IPS DF 6.9 (cell line): Measurements from ENCODE around the gene TRMT61B.

ENCODE experiments used
- DNase-seq: peaks from one replicate; pipeline ENCODE4 v3.0.0-alpha.2; 2013; ENCODE audit warnings: low read depth, low spot score
- H3K27ac ChIP-seq: one replicate; pipeline ENCODE4 v1.5.1; 2013; ENCODE audit warnings: low read length, control low read depth
- H3K27me3 ChIP-seq: 2 replicates; pipeline ENCODE4 v1.6.1; 2013; ENCODE audit warnings: mild to moderate bottlenecking, low read length; ENCODE audit not compliant: control insufficient read depth, insufficient read depth
- H3K36me3 ChIP-seq: 2 replicates; pipeline ENCODE4 v1.6.1; 2013; ENCODE audit warnings: low read length; ENCODE audit not compliant: control insufficient read depth, insufficient read depth
- H3K4me1 ChIP-seq: 2 replicates; pipeline ENCODE4 v1.6.1; 2013; ENCODE audit warnings: low read length; ENCODE audit not compliant: control insufficient read depth, insufficient read depth
- H3K4me3 ChIP-seq: 2 replicates; pipeline ENCODE4 v1.5.1; 2013; ENCODE audit warnings: mild to moderate bottlenecking, low read length
- H3K9me3 ChIP-seq: 2 replicates; pipeline ENCODE4 v1.6.1; 2013; ENCODE audit warnings: low read length, inconsistent platforms; ENCODE audit not compliant: control insufficient read depth, insufficient read depth
- WGBS: extraction: QIAGEN DNeasy Blood & Tissue Kit; methylation state at CpG from one replicate; pipeline ENCODE4 v1.1.7; 2013; ENCODE audit warnings: mixed read lengths, missing lambda C conversion rate; ENCODE audit not compliant: insufficient read length, insufficient coverage; 5-methylcytosine and 5-hydroxymethylcytosine counted together

TRMT61B gene

GRCh38 chr2:28870146-28870891, at the start of gene TRMT61B:
TSS of gene TRMT61B (minus strand) at chr2:28870309. CDS start at chr2:28870277, 32 bp downstream.
- Histone ChIP-seq H3K4me1 (no peaks in the 10 kb centered on the region), H3K27ac (no peak within 1 kb of the TSS), H3K27me3 (no peaks in the 10 kb centered on the region), H3K9me3 (no peaks in the 10 kb centered on the region), H3K4me3 (peak within 1 kb of the TSS; percentile 77), H3K36me3 (no peaks in the 10 kb centered on the region)
- WGBS: no CpG with 5 or more reads among the region's 57 CpGs
- peak; percentile 90 for DNase-seq

- no CpG with 5 or more reads among the region's 1 CpG for WGBS
These were observed 45.8 kb upstream of the TRMT61B start for GRCh38 chr2:28915939-28916338.

GRCh38 chr2:28909655-28910353, 39.7 kb upstream of the TRMT61B start:
- Histone ChIP-seq H3K4me3 (no peak overlapping the region), H3K4me1 (no peaks in the 10 kb centered on the region), H3K27me3 (no peaks in the 10 kb centered on the region), H3K9me3 (no peaks in the 10 kb centered on the region), H3K36me3 (peaks cover 24% of the 10 kb centered on the region; the same call in 1 of the 2 replicates), H3K27ac (no peak overlapping the region)
- no peak for DNase-seq
- 100% methylated on average over 2 of the region's 6 CpGs for WGBS

More at GRCh38 chr2:28915939-28916338, 45.8 kb upstream of the TRMT61B start:
- Histone ChIP-seq H3K9me3 (no peaks in the 10 kb centered on the region), H3K27me3 (no peaks in the 10 kb centered on the region), H3K36me3 (peaks cover 3% of the 10 kb centered on the region; the same call in 1 of the 2 replicates), H3K4me3 (no peak overlapping the region), H3K4me1 (no peaks in the 10 kb centered on the region), H3K27ac (no peak overlapping the region)
- no peak for DNase-seq

- H3K4me1 ChIP-seq: no peaks in the 10 kb centered on the region
- no peak overlapping the region for H3K27ac ChIP-seq
- H3K27me3 ChIP-seq: no peaks in the 10 kb centered on the region
- H3K36me3 ChIP-seq: peaks cover 24% of the 10 kb centered on the region; the same call in 1 of the 2 replicates
- DNase-seq: no peak
- no CpG with 5 or more reads among the region's 1 CpG for WGBS
- no peaks in the 10 kb centered on the region for H3K9me3 ChIP-seq
- H3K4me3 ChIP-seq: no peak overlapping the region
These were observed 38.1 kb upstream of the TRMT61B start for GRCh38 chr2:28908172-28908571.

- no peaks in the 10 kb centered on the region for H3K27me3 ChIP-seq
- no peak for DNase-seq
- H3K4me3 ChIP-seq: no peak overlapping the region
- WGBS: no CpG with 5 or more reads among the region's 2 CpGs
- H3K27ac ChIP-seq: no peak overlapping the region
- peaks cover 25% of the 10 kb centered on the region; the same call in 1 of the 2 replicates for H3K36me3 ChIP-seq
- no peaks in the 10 kb centered on the region for H3K9me3 ChIP-seq
- H3K4me1 ChIP-seq: no peaks in the 10 kb centered on the region
These were observed 36.7 kb upstream of the TRMT61B start for GRCh38 chr2:28906821-28907220.

GRCh38 chr2:28906376-28906775, 36.3 kb upstream of the TRMT61B start:
- no peak for DNase-seq
- Histone ChIP-seq H3K9me3 (no peaks in the 10 kb centered on the region), H3K4me3 (no peak overlapping the region), H3K4me1 (no peaks in the 10 kb centered on the region), H3K27ac (no peak overlapping the region), H3K27me3 (no peaks in the 10 kb centered on the region), H3K36me3 (peaks cover 25% of the 10 kb centered on the region; the same call in 1 of the 2 replicates)
- WGBS: no CpG with 5 or more reads among the region's 4 CpGs

- WGBS: no CpG with 5 or more reads among the region's 3 CpGs
- H3K27me3 ChIP-seq: no peaks in the 10 kb centered on the region
- no peak overlapping the region for H3K4me3 ChIP-seq
- peaks cover 25% of the 10 kb centered on the region; the same call in 1 of the 2 replicates for H3K36me3 ChIP-seq
- H3K4me1 ChIP-seq: no peaks in the 10 kb centered on the region
- H3K27ac ChIP-seq: no peak overlapping the region
- no peaks in the 10 kb centered on the region for H3K9me3 ChIP-seq
- DNase-seq: no peak
These were observed 35.4 kb upstream of the TRMT61B start for GRCh38 chr2:28905533-28905932.

- H3K27me3 ChIP-seq: no peaks in the 10 kb centered on the region
- no peaks in the 10 kb centered on the region for H3K4me1 ChIP-seq
- no peak overlapping the region for H3K4me3 ChIP-seq
- no peaks in the 10 kb centered on the region for H3K9me3 ChIP-seq
- WGBS: no CpG with 5 or more reads among the region's 2 CpGs
- H3K36me3 ChIP-seq: peaks cover 24% of the 10 kb centered on the region; the same call in 1 of the 2 replicates
- H3K27ac ChIP-seq: no peak overlapping the region
- no peak for DNase-seq
These were observed 34.8 kb upstream of the TRMT61B start for GRCh38 chr2:28904802-28905457.

- WGBS: no CpG with 5 or more reads among the region's 2 CpGs
- H3K27ac ChIP-seq: no peak overlapping the region
- no peaks in the 10 kb centered on the region for H3K9me3 ChIP-seq
- H3K27me3 ChIP-seq: no peaks in the 10 kb centered on the region
- peaks cover 17% of the 10 kb centered on the region; the same call in 1 of the 2 replicates for H3K36me3 ChIP-seq
- no peak overlapping the region for H3K4me3 ChIP-seq
- no peak for DNase-seq
- H3K4me1 ChIP-seq: no peaks in the 10 kb centered on the region
These were observed 34.2 kb upstream of the TRMT61B start for GRCh38 chr2:28904295-28904694.

- Histone ChIP-seq H3K4me3 (no peak overlapping the region), H3K27me3 (no peaks in the 10 kb centered on the region), H3K27ac (no peak overlapping the region), H3K36me3 (peaks cover 13% of the 10 kb centered on the region; the same call in 1 of the 2 replicates), H3K9me3 (no peaks in the 10 kb centered on the region), H3K4me1 (no peaks in the 10 kb centered on the region)
- no peak for DNase-seq
- no CpG with 5 or more reads among the region's 3 CpGs for WGBS
These were observed 32.5 kb upstream of the TRMT61B start for GRCh38 chr2:28902584-28902983.
